HCT116 (cell line): ENCODE results near the gene SEMA6D. TPM values are rescaled to one million over a fixed set of nuclear protein-coding genes. Genes with fewer than 3 reads are reported as not detected.

Experiments used
- ATAC-seq: fragments of 200-7000 bp; cut with Tn5 transposase; 2 replicates; pipeline ENCODE4 v1.9.1; 2020; ENCODE audit warnings: mild to moderate bottlenecking, moderate library complexity
- BruUV-seq: library from RNA; stranded (reverse); fragments of 400-500 nt; replicated peaks from 2 replicates; lab custom pipeline; 2021; lab: Mats Ljungman, UMichigan
- CTCF ChIA-PET: fragments of 300-600 bp; sonication (Branson Sonifier 250); formaldehyde crosslinking; loops from one replicate; lab custom pipeline; 2021; ENCODE audit warnings: antibody characterized with exemption; lab: Charles Lee
- POLR2A ChIA-PET: fragments of 300-600, 350-600 bp; sonication (Branson Sonifier 250); formaldehyde crosslinking; loops from one replicate; lab custom pipeline; 2021; ENCODE audit warnings: antibody characterized with exemption; lab: Charles Lee
- RAD21 ChIA-PET, 2 experiments: fragments of 300-600 bp; sonication (Branson Sonifier 250); formaldehyde crosslinking; loops; one replicate each; lab custom pipeline; 2023; ENCODE audit warnings: low total read pairs in 2 of 2; ENCODE audit not compliant: uncharacterized antibody in 2 of 2, unreplicated experiment in 2 of 2, low non-redundant PET in 1 of 2; lab: Charles Lee
- DNase-seq: peaks from one replicate; pipeline ENCODE4 v3.0.0-alpha.2; 2010; ENCODE audit warnings: low read depth, low spot score
- H2AFZ ChIP-seq: fragments of 200-600 bp; shearing (Covaris generic), sonication (generic); 2 replicates; pipeline ENCODE4 v1.6.1; 2017; ENCODE audit warnings: low read depth, mixed run types, mixed read lengths, antibody characterized with exemption, low read length; ENCODE audit not compliant: poor library complexity, severe bottlenecking
- H3K27ac ChIP-seq: 2 replicates; pipeline ENCODE4 v1.5.1; 2012; ENCODE audit warnings: low read depth, low read length
- H3K27me3 ChIP-seq: fragments of 200-600 bp; sonication (generic); 2 replicates; pipeline ENCODE4 v1.6.1; 2016; ENCODE audit warnings: mixed run types, low read length, mixed read lengths; ENCODE audit not compliant: insufficient read depth
- H3K36me3 ChIP-seq, 2 experiments: fragments of 200-500 bp in 1 of 2; fragments of 200-600 bp in 1 of 2; sonication (Bioruptor generic) in 1 of 2; sonication (generic) in 1 of 2; 2 replicates each; pipeline versions ENCODE4 v1.5.1 to v1.6.1; 2014 to 2016; ENCODE audit warnings: low read length in 2 of 2, inconsistent platforms in 1 of 2, mixed read lengths in 1 of 2, mixed run types in 1 of 2; ENCODE audit not compliant: insufficient read depth in 2 of 2, control insufficient read depth in 1 of 2
- H3K4me1 ChIP-seq, 2 experiments: fragments of 200-600 bp in 1 of 2; sonication (generic) in 1 of 2; 2 replicates each; pipeline versions ENCODE4 v1.5.1 to v1.6.1; 2012 to 2017; ENCODE audit warnings: low read length in 2 of 2, inconsistent platforms in 1 of 2, mild to moderate bottlenecking in 1 of 2, mixed read lengths in 1 of 2, mixed run types in 1 of 2, moderate library complexity in 1 of 2; ENCODE audit not compliant: insufficient read depth in 2 of 2, control insufficient read depth in 1 of 2
- H3K4me2 ChIP-seq: fragments of 200-600 bp; sonication (generic); 2 replicates; pipeline ENCODE4 v1.6.1; 2017; ENCODE audit warnings: mixed run types, low read length, mixed read lengths
- H3K4me3 ChIP-seq, 2 experiments: fragments of 200-600 bp in 1 of 2; sonication (generic) in 1 of 2; replicated peaks in 1 of 2; 2 replicates each; pipeline ENCODE4 v1.5.1; 2011 to 2016; ENCODE audit warnings: low read length in 2 of 2, control low read depth in 1 of 2, low read depth in 1 of 2, mild to moderate bottlenecking in 1 of 2, mixed read lengths in 1 of 2, mixed run types in 1 of 2
- H3K79me2 ChIP-seq: fragments of 200-600 bp; sonication (generic); 2 replicates; pipeline ENCODE4 v1.6.1; 2017; ENCODE audit warnings: mild to moderate bottlenecking, mixed run types, low read length, moderate library complexity, mixed read lengths; ENCODE audit not compliant: insufficient read depth
- H3K9ac ChIP-seq: fragments of 200-600 bp; sonication (generic); 2 replicates; pipeline ENCODE4 v1.6.1; 2016; ENCODE audit warnings: low read length, mixed read lengths
- H3K9me2 ChIP-seq: fragments of 200-600 bp; sonication (generic), shearing (Covaris generic); 2 replicates; pipeline ENCODE4 v1.6.1; 2017; ENCODE audit warnings: mixed run types, mild to moderate bottlenecking, moderate library complexity; ENCODE audit not compliant: insufficient read depth
- H3K9me3 ChIP-seq, 2 experiments: fragments of 200-500 bp in 1 of 2; fragments of 200-600 bp in 1 of 2; sonication (Bioruptor generic) in 1 of 2; sonication (generic) in 1 of 2; 2 replicates each; pipeline ENCODE4 v1.6.1; 2014 to 2017; ENCODE audit warnings: low read length in 2 of 2, mixed read lengths in 2 of 2, inconsistent platforms in 1 of 2, low read depth in 1 of 2, mild to moderate bottlenecking in 1 of 2, mixed run types in 1 of 2, moderate library complexity in 1 of 2; ENCODE audit not compliant: control insufficient read depth in 1 of 2, insufficient read depth in 1 of 2
- H4K20me1 ChIP-seq: fragments of 200-600 bp; sonication (generic), shearing (Covaris generic); 2 replicates; pipeline ENCODE4 v1.6.1; 2017; ENCODE audit warnings: mixed run types, mild to moderate bottlenecking, moderate library complexity; ENCODE audit not compliant: insufficient read depth
- CBX3 ChIP-seq: IDR thresholded peaks from 2 replicates; pipeline ENCODE4 v1.6.1; 2012; ENCODE audit warnings: low read depth
- EGR1 ChIP-seq: IDR thresholded peaks from 2 replicates; pipeline ENCODE4 v1.6.1; 2012; ENCODE audit warnings: low read depth
- EZH2 ChIP-seq: fragments of 200-600 bp; sonication (generic); IDR thresholded peaks from 2 replicates; pipeline ENCODE4 v1.6.1; 2017; ENCODE audit warnings: antibody characterized with exemption, mixed run types
- MAX ChIP-seq: IDR thresholded peaks from 2 replicates; pipeline ENCODE4 v1.6.1; 2012
- POLR2AphosphoS5 ChIP-seq: IDR thresholded peaks from 2 replicates; pipeline ENCODE4 v1.6.1; 2011; ENCODE audit warnings: mild to moderate bottlenecking, low read depth, low read length, moderate library complexity
- REST ChIP-seq: IDR thresholded peaks from 2 replicates; pipeline ENCODE4 v1.6.1; 2012; ENCODE audit warnings: low read depth
- SIN3A ChIP-seq: IDR thresholded peaks from 2 replicates; pipeline ENCODE4 v1.6.1; 2012; ENCODE audit warnings: low read depth
- SP1 ChIP-seq: IDR thresholded peaks from 2 replicates; pipeline ENCODE4 v1.6.1; 2012; ENCODE audit warnings: low read depth
- SRF ChIP-seq: IDR thresholded peaks from 2 replicates; pipeline ENCODE4 v1.6.1; 2012; ENCODE audit warnings: low read depth
- ZFX ChIP-seq: fragments of 450-650 bp; IDR thresholded peaks from 2 replicates; pipeline ENCODE4 v1.6.1; 2017
- intact Hi-C: fragments of 100-400 bp; cut with micrococcal nuclease; formaldehyde crosslinking; loops from 2 replicates; pipeline ENCODE4 v1.10.0; 2022
- total RNA-seq: library from RNA; stranded (reverse); gene quantifications from one replicate; pipeline ENCODE4 v1.2.1, GENCODE V29; 2021; ENCODE audit not compliant: unreplicated experiment

SEMA6D gene
- total RNA-seq, 1 experiment from 2014 or later = 0.02 TPM

GRCh38 chr15:47691882-47692281 lies 25.4 kb upstream of the SEMA6D start (continued):
- TF ChIP-seq REST = no peak
- TF ChIP-seq EZH2 = no peak
- no peak for TF ChIP-seq SP1
- TF ChIP-seq MAX = no peak
- no peak for TF ChIP-seq EGR1
- no peak for TF ChIP-seq CBX3
- TF ChIP-seq POLR2AphosphoS5 = no peak
- TF ChIP-seq SRF = no peak

- no peak overlapping the region for H3K27ac ChIP-seq
- H3K36me3 ChIP-seq = no peaks in the 10 kb centered on the region
- no TSS peak for BruUV-seq
- H3K79me2 ChIP-seq = no peaks in the 10 kb centered on the region
- TF ChIP-seq SIN3A = no peak
- TF ChIP-seq SRF = no peak
- TF ChIP-seq ZFX = no peak
- TF ChIP-seq SP1 = no peak
- TF ChIP-seq CBX3 = no peak
- TF ChIP-seq, all 23 proteins: peak for 0
- peaks cover 14 to 28% of the 10 kb centered on the region in 2 experiments; a peak in 2 of 4 replicates for H3K9me3 ChIP-seq
- H2AFZ ChIP-seq = no peak overlapping the region
- H3K27me3 ChIP-seq = no peaks in the 10 kb centered on the region
- H3K4me1 ChIP-seq = no peaks in the 10 kb centered on the region
- H4K20me1 ChIP-seq = no peaks in the 10 kb centered on the region
- no peak overlapping the region for H3K4me2 ChIP-seq
- ChIA-PET POLR2A (no interaction called here), CTCF (no interaction called here), RAD21 (no interaction called here)
- H3K9ac ChIP-seq = no peak overlapping the region
- no peaks in the 10 kb centered on the region for H3K9me2 ChIP-seq
- H3K4me3 ChIP-seq = no peak overlapping the region
- DNase-seq (no peak), ATAC-seq (no peak)
- intact Hi-C loops = no loop called here
These were observed 21.0 kb upstream of the SEMA6D start for GRCh38 chr15:47696351-47696750.
